GM10266 (cell line): ENCODE data around the gene FBXL16.

Experiments used
- DNase-seq: peaks from one replicate; pipeline ENCODE4 v3.0.0; 2012; ENCODE audit errors: extremely low spot score
- TF ChIP-seq, protein P1 (sequence below): IDR thresholded peaks from 2 replicates; pipeline ENCODE4 v1.5.1; 2012; ENCODE audit warnings: mild to moderate bottlenecking, low read depth; ENCODE audit not compliant: control insufficient read depth, insufficient read depth; ENCODE audit errors: missing control alignments

The FBXL16 gene

DNA sequence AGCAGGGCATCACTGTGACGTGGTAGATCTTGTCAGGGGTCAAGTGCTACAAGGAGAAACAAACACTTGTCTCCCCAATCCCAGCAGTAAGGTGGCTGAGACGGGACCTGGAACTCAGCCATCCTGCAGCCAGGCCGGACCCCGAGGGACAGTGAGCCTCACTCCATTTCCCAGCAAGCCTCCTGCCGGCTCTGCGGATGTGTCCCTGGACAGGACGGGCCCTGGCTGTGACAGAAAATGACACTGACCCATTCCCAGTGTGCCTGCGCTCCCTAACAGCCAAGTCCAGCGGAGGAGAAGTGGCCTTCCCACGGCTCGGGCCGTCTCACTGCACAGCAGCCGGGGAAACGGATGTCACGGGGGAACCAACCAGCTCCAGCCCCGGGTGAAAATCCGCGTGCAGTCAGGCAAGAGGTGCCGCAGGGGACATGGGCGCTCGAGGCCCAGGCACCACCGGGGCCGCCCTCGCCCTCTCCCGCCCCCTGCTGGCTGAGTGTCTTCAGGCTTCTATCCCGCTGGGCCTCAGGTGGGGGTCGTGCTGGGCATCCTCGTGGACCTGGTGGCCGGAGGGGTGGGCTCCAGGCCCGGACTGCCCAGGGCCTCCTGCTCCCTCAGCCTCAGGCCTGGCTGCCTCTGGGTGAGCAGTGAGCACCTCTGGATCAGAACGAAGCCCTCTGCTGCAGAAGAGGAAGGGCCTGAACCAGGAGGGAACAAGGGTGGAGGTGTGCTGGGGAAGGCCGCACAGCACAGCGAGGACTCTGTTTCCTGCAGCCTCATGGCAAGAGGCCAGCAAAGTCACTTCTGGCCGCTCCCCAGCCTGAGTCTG, 28.0 kb upstream of the FBXL16 start:
- DNase-seq: no peak
- TF ChIP-seq, protein P1, sequence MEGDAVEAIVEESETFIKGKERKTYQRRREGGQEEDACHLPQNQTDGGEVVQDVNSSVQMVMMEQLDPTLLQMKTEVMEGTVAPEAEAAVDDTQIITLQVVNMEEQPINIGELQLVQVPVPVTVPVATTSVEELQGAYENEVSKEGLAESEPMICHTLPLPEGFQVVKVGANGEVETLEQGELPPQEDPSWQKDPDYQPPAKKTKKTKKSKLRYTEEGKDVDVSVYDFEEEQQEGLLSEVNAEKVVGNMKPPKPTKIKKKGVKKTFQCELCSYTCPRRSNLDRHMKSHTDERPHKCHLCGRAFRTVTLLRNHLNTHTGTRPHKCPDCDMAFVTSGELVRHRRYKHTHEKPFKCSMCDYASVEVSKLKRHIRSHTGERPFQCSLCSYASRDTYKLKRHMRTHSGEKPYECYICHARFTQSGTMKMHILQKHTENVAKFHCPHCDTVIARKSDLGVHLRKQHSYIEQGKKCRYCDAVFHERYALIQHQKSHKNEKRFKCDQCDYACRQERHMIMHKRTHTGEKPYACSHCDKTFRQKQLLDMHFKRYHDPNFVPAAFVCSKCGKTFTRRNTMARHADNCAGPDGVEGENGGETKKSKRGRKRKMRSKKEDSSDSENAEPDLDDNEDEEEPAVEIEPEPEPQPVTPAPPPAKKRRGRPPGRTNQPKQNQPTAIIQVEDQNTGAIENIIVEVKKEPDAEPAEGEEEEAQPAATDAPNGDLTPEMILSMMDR: peak; percentile 50

DNA sequence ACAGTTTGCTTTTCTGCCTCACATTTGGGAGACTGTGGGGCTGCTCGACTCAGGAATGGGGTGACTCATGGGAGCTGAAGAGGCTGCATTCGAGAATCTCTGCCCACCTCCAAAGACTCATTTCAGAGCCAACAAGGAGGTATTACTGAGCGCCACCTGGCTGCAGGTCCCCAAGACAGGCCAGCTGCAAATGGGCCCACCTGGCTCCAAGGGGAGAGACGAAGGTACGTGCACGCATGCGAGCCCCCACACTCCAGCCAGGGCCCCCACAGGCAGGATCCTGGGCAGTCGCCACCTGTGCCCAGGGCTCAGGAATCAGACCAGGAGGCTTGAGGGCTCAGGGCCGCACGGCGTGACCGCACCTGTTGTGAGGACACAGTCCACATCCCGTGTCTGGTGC, 27.3 kb upstream of the FBXL16 start:
- TF ChIP-seq, protein P1: peak; percentile 20
- DNase-seq: no peak

DNA sequence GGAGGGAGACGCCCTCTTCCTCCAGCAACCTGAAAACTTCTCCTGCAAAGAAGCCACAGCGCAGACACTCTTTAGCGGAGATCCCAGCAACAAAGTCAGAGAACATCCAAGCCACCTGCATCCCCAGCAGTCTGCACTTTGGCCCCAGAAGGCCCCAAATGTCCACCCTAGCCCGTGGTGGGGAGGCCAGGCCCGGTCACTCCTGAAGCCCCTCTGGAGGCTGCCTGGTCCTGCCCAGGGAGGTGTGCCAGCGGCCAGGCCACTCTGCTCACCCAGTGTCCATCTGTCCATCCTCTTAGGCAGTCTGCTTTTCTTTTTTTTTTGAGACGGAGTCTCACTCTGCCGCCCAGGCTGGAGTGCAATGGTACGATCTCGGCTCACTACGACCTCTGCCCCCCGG, 26.7 kb upstream of the FBXL16 start:
- TF ChIP-seq, protein P1: no peak
- no peak for DNase-seq

DNA sequence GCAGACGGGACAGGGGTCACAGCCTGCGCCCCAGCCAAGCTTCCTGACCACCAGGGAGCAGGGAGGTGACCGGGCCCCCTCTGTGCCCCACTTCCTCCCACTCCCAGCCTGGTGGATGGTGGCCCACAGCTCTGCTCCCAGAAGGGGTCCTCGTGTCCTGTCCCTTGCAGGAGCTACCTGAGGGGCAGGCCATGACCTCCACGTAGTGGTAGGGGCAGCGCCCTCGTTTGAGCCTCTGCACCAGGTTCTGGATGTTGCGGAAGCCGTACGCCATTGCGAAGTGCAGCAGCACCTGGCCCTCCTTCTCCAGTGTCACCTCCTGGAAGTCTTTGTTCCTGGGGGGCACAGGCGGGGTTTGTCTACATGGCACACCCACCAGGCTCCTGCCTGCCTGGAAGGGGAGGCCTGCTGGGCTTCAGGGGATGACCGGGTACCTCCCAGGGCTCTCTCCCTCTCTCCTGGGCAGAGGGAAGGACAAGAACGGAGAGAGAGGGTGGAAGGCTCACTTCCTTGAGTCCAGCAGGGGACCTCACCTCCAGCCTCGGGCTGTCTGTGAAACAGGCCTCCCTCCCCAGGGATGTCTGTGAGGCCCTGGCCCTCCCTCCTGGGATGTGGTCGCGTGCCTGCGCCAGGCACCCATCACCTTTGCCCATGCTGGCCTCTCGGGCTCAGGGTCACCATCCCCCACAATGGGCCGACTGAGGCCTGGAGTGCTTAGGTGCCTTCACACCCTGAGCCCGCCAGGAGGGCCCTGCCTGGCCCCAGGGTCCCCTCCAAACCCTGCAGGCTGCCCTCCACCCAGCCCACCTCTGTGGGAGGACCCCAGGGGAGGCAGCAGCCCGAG, 25.3 kb upstream of the FBXL16 start:
- TF ChIP-seq, protein P1: no peak
- no peak for DNase-seq

DNA sequence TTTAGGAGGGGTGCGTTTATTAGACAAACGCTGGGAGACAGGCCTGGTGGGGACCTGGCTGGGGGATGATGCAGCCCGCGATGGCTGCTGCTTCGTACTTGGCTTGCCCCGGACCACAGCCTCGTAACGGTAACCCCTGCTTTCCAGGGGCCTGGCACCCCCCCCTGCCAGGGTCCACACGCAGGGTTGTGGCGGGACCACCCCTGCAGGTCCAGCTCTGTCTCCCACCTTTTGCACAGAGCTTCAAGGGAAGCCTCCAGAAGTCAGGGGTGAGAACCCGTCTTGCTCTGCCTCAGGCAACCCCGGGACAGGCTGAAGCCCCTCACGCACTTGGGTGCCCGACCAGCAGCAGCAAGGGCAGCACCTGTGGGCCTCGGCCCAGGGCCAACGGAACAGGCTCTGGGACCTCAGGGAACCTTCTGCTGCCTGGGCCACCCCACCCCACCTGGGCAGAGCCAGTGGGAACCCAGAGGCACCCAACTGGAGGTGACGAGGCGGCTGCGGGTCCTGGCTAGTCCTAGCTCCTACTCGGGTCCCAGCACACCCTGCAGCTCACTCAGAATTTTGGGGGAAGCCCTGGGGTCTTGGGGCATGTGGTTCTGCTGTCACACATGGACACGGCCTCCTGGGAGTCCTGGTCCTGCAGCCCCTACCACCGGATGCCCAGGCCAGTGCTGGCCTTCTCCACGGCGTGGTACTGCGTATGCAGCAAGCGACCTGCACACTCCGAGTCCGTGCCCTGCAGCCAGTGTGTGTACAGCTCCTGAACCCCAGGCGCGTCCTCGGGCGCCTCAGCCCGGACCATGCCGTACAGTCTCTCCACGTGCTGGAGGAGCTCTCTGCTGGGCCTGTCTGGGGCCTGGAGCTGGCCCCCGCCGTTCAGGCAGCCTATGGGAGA, 24.4 kb upstream of the FBXL16 start:
- DNase-seq: no peak
- TF ChIP-seq, protein P1: no peak

DNA sequence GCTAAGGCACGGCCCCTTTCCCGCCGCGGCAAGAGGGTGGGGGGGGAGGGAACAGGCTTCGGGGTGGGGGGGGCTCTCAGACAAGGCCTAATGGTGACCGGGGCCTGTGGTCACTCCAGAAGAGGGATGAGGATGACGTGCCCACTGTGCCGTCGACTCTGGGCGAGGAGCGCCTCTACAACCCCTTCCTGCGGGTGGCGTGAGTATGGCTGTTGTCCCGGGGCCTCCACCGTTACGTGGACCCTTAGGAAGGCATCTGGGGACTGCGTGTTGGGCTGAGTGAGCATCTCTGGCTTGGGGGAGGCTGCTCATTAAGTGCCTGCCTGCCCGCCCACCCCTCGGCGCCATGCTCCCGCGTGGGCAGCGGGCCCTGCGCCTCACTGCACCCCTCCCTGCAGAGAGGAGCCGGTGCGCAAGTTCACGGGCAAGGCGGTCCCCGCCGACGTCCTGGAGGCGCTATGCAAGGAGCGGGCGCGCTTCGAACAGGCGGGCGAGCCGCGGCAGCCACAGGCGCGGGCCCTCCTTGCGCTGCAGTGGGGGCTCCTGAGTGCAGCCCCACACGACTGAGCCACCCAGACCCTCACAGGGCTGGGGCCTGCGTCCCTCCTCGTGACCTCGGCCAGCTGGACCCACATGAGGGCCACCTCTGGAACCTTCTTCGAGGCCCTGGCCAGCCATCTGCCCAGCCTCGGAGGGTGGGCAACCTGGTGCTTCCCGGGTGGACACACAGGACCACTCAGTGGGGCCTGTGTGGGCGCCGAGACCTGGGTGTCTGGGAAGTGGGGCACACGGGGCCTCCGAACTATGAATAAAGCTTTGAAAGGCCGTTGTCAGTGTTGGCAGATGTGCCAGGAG, 23.5 kb upstream of the FBXL16 start:
- TF ChIP-seq, protein P1: no peak
- no peak for DNase-seq
